PC-3 (cell line): ENCODE measurements around the gene MAPKAP1.

Experiments
- EZH2 ChIP-seq: fragments of 300-600 bp; sonication (generic); IDR thresholded peaks from one replicate; pipeline ENCODE4 v1.6.1; 2017; ENCODE audit warnings: antibody characterized with exemption, mild to moderate bottlenecking, low read length; ENCODE audit not compliant: unreplicated experiment
- TF ChIP-seq, protein P1 (sequence below): fragments of 300-600 bp; sonication (generic); conservative IDR thresholded peaks from 2 replicates; pipeline ENCODE4 v1.5.1; 2017; ENCODE audit warnings: antibody characterized with exemption, low read depth, mild to moderate bottlenecking, low read length

- TF ChIP-seq, protein P1, sequence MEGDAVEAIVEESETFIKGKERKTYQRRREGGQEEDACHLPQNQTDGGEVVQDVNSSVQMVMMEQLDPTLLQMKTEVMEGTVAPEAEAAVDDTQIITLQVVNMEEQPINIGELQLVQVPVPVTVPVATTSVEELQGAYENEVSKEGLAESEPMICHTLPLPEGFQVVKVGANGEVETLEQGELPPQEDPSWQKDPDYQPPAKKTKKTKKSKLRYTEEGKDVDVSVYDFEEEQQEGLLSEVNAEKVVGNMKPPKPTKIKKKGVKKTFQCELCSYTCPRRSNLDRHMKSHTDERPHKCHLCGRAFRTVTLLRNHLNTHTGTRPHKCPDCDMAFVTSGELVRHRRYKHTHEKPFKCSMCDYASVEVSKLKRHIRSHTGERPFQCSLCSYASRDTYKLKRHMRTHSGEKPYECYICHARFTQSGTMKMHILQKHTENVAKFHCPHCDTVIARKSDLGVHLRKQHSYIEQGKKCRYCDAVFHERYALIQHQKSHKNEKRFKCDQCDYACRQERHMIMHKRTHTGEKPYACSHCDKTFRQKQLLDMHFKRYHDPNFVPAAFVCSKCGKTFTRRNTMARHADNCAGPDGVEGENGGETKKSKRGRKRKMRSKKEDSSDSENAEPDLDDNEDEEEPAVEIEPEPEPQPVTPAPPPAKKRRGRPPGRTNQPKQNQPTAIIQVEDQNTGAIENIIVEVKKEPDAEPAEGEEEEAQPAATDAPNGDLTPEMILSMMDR: no peak
- TF ChIP-seq EZH2: no peak
Measured at GRCh38 chr9:125646621-125647100, 60.3 kb downstream of the MAPKAP1 start.
